ENCODE results near the gene MAB21L3. TPM values are rescaled to one million over a fixed set of nuclear protein-coding genes. Genes with fewer than 3 reads are reported as not detected.

MAB21L3 gene
- 1 to 10 TPM in 3 of 6 experiments, under 1 TPM in 3; 0.09 to 7.2 (median 1.1) TPM for total RNA-seq
- long read RNA-seq, partial matches to known transcripts: 0 of 1 reads
- long read RNA-seq, other reads (novel, unspliced or antisense): 1 of 1 reads

DNA sequence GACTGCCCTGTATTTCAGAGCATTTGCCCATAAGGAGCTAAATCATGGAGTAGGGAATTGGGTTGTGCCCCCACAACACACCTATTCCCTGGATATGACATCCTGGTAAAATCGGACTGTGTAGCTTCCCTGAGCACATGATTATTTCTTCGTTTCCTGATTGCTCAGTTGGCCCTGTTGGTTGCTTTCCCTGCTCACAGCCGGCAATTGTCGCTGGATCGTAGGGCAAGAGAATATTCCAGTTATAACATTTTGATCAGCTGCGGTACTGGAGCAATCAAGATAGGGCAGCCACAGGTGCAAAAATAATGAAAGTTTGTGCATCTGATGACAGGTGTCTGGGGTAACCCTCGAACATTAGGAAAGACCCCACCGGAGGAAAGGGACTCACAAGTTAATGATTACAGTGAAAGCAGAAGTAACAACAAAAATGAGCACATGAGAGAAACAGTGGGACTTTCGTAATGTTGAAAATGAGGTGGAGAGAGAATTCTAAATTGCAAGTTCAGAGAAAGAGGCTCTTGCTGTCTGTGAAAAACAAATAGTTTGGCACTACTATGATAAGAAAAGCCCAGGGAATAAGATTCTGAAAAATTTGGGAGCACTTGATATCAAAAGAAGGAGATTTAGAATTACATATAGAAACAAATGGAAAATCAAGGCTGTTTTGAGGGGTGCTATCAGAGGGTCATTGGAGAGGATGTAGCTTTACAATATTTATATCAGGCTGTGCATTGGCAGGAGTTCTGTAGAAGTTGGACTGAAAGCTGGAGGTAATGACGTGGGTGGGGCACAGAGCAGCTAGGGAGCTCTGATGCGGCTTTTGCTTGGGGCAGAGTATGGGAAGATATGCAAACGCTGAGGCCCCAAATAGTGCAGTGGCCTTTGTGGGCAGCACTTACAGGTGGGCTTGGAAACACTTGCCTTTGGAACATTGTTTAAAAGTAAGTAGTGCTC is at the start of gene MAB21L3:
Gene MAB21L3 (plus strand): TSS at position 833 of the 957 bp plus-strand sequence. CDS start 1,217 bp downstream, outside the sequence.
- H3K27ac ChIP-seq: peak within 1 kb of the TSS; percentile 66 to 74 (median 69)
- H3K36me3 ChIP-seq: no peaks in the 10 kb centered on the region
- WGBS (ENCODE audit: insufficient coverage, low coverage, low lambda C conversion rate, missing lambda C conversion rate): 31% methylated on average over 10 of the region's 12 CpGs
- DNase-seq: no peak
- TF ChIP-seq POLR2A (IDR thresholded peaks at IDR 0.05): no peak
- TF ChIP-seq, protein P1, sequence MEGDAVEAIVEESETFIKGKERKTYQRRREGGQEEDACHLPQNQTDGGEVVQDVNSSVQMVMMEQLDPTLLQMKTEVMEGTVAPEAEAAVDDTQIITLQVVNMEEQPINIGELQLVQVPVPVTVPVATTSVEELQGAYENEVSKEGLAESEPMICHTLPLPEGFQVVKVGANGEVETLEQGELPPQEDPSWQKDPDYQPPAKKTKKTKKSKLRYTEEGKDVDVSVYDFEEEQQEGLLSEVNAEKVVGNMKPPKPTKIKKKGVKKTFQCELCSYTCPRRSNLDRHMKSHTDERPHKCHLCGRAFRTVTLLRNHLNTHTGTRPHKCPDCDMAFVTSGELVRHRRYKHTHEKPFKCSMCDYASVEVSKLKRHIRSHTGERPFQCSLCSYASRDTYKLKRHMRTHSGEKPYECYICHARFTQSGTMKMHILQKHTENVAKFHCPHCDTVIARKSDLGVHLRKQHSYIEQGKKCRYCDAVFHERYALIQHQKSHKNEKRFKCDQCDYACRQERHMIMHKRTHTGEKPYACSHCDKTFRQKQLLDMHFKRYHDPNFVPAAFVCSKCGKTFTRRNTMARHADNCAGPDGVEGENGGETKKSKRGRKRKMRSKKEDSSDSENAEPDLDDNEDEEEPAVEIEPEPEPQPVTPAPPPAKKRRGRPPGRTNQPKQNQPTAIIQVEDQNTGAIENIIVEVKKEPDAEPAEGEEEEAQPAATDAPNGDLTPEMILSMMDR (IDR thresholded peaks at IDR 0.05): no peak
- no peaks in the 10 kb centered on the region for H3K27me3 ChIP-seq
- peak within 1 kb of the TSS in 1 of 3 donors; percentile 25 for H3K4me3 ChIP-seq
- no peaks in the 10 kb centered on the region for H3K9me3 ChIP-seq
- intact Hi-C loops (cut with DNase I): no loop called here
- H3K4me1 ChIP-seq: peaks cover 0 to 11% (median 4%) of the 10 kb centered on the region in 4 donors
- ATAC-seq: peak; percentile 44 to 65 (median 58)

DNA sequence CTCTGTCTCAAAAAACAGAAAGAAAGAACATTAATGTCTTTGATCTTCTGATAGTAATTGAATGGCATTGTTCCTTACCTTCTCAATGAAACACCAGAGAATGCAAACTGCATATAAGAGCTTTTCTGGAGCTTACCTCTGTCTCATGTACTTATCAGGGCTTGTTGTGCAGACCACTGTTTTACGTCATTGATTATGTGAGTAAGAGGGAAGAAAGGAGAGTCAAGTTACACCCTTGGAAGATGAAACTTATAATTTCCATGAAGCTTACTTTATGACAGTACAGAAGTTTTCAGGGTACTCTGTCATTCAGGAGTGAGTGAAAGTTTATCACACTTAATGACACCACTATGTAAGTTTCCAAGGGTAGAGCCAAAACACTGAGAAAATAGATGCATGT is 49.0 kb upstream of the MAB21L3 start:
- Histone ChIP-seq H3K9me3 (peaks cover 0 to 4% (median 0%) of the 10 kb centered on the region in 4 donors), H3K27ac (no peak overlapping the region), H3K36me3 (no peaks in the 10 kb centered on the region), H3K27me3 (no peaks in the 10 kb centered on the region), H3K4me3 (no peak overlapping the region), H3K4me1 (no peaks in the 10 kb centered on the region)
- intact Hi-C loops (cut with DNase I): no loop called here
- WGBS (ENCODE audit: insufficient coverage, low coverage, low lambda C conversion rate, missing lambda C conversion rate): 53% methylated on average over 1 of the region's 1 CpG
- no peak for ATAC-seq
- TF ChIP-seq, protein P1 (IDR thresholded peaks at IDR 0.05): no peak
- no peak for TF ChIP-seq POLR2A (IDR thresholded peaks at IDR 0.05)
- DNase-seq: no peak

DNA sequence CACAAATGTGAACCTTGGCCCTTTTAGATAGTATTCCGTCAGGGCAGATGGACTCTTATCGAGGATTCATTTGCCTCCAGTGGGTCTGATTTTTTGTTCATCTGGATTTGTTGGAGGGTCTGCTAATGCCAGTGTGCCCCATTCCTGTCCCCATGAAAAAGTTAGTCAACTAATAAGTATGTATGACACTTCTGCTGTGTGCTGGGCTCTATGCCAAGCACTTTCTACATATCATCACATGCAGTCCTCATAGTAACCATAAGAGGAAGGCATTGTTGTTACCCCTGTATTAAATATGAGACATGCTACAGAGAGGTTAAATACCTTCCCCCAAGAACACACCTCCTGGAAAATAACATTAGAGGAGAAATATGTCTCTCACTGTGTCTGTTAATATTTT is 46.6 kb upstream of the MAB21L3 start:
- Histone ChIP-seq H3K36me3 (no peaks in the 10 kb centered on the region), H3K27me3 (no peaks in the 10 kb centered on the region), H3K27ac (no peak overlapping the region), H3K4me3 (no peak overlapping the region), H3K9me3 (no peaks in the 10 kb centered on the region), H3K4me1 (no peaks in the 10 kb centered on the region)
- 53% methylated on average over 2 of the region's 2 CpGs for WGBS (ENCODE audit: insufficient coverage, low coverage, low lambda C conversion rate, missing lambda C conversion rate)
- no peak for TF ChIP-seq POLR2A (IDR thresholded peaks at IDR 0.05)
- TF ChIP-seq, protein P1 (IDR thresholded peaks at IDR 0.05): no peak
- intact Hi-C loops (cut with DNase I): no loop called here
- DNase-seq (no peak), ATAC-seq (no peak)

DNA sequence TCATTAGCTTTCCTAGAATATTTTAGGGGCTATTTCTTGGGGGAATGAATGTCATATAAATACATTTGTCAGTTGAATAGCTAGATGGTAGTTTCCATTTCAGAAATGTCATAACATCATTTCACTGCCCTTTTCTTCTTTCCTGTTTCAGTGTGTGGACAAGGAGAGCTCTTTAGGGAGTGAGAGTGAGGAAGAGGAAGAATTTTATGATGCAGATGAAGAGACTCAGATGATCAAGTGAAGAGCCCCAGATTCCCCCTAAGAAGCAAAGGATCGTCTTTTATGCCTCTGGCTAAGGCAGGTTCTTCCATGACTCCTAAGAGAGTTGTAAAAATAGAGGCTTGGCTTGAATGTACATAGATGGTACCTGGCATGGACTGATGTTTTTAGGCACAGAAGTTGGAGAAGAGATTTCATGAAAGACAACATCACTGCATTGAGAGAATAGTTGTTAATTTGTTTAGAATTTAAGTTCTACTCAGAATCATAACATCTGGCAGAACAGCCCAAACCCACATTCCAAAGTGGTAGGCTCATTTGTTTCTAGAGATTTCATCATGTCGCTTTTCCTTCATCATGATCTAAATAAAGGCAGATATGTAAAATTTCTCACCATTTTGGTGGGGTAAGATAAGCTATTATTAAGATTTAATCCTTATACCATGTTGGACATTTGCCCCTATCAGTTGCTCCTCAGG is 44.2 kb upstream of the MAB21L3 start:
- Histone ChIP-seq H3K27ac (no peak overlapping the region), H3K9me3 (no peaks in the 10 kb centered on the region), H3K4me3 (no peak overlapping the region), H3K27me3 (no peaks in the 10 kb centered on the region), H3K36me3 (no peaks in the 10 kb centered on the region), H3K4me1 (no peaks in the 10 kb centered on the region)
- 62% methylated on average over 2 of the region's 2 CpGs for WGBS (ENCODE audit: insufficient coverage, low coverage, low lambda C conversion rate, missing lambda C conversion rate)
- TF ChIP-seq POLR2A (IDR thresholded peaks at IDR 0.05): no peak
- TF ChIP-seq, protein P1 (IDR thresholded peaks at IDR 0.05): no peak
- ATAC-seq (no peak), DNase-seq (no peak)
- intact Hi-C loops (cut with DNase I): no loop called here
